ENCODE data around the gene NEMP2.

- TF ChIP-seq, protein P1, sequence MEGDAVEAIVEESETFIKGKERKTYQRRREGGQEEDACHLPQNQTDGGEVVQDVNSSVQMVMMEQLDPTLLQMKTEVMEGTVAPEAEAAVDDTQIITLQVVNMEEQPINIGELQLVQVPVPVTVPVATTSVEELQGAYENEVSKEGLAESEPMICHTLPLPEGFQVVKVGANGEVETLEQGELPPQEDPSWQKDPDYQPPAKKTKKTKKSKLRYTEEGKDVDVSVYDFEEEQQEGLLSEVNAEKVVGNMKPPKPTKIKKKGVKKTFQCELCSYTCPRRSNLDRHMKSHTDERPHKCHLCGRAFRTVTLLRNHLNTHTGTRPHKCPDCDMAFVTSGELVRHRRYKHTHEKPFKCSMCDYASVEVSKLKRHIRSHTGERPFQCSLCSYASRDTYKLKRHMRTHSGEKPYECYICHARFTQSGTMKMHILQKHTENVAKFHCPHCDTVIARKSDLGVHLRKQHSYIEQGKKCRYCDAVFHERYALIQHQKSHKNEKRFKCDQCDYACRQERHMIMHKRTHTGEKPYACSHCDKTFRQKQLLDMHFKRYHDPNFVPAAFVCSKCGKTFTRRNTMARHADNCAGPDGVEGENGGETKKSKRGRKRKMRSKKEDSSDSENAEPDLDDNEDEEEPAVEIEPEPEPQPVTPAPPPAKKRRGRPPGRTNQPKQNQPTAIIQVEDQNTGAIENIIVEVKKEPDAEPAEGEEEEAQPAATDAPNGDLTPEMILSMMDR (IDR thresholded peaks at IDR 0.05; ENCODE audit: low read depth, low read length, poor library complexity, severe bottlenecking) = no peak
- TF ChIP-seq EZH2phosphoT487 (IDR thresholded peaks at IDR 0.05; ENCODE audit: borderline replicate concordance, low read length) = no peak
These were observed 37.2 kb upstream of the NEMP2 start for GRCh38 chr2:190571686-190572085.

All from DOHH2 (cell line).